B cell (primary cell): ENCODE measurements around the gene CHRNA5. TPM values are rescaled to one million over a fixed set of nuclear protein-coding genes. Genes with fewer than 3 reads are reported as not detected.

Experiments used
- ATAC-seq: fragments of 200-7000 bp; cut with Tn5 transposase; one replicate; pipeline ENCODE4 v1.10.0; 2021; ENCODE audit warnings: low read depth, mild to moderate bottlenecking, moderate number of reproducible peaks, moderate library complexity
- CTCF ChIA-PET: fragments of 350-600 bp; sonication (Branson Sonifier 250); formaldehyde crosslinking; loops from one replicate; lab custom pipeline; 2021; ENCODE audit warnings: antibody characterized with exemption, inconsistent platforms; lab: Charles Lee
- POLR2A ChIA-PET: fragments of 350-600 bp; sonication (Branson Sonifier 250); formaldehyde crosslinking; loops from one replicate; lab custom pipeline; 2021; ENCODE audit warnings: antibody characterized with exemption; lab: Charles Lee
- DNase-seq: peaks from one replicate; pipeline ENCODE4 v3.0.0; 2013
- H2AFZ ChIP-seq: 2 replicates; pipeline ENCODE4 v1.6.1; 2012; ENCODE audit warnings: mild to moderate bottlenecking, low read depth, low read length; ENCODE audit not compliant: insufficient read depth, poor library complexity, severe bottlenecking
- H3K27ac ChIP-seq, 2 donors: 1 replicate in 1 of 2; 2 replicates in 1 of 2; pipeline ENCODE4 v1.5.1; 2012 to 2013; ENCODE audit warnings: low read length in 2 of 2, mild to moderate bottlenecking in 2 of 2, moderate library complexity in 1 of 2
- H3K27me3 ChIP-seq, 4 experiments: fragments of 200-600 bp in 1 of 4; sonication (generic) in 1 of 4; replicated peaks in 1 of 4; 1 replicate in 2 of 4; 2 replicates in 2 of 4; pipeline versions ENCODE4 v1.6.1 to v1.7.0; 2013 to 2016; ENCODE audit warnings: low read length in 3 of 4, mild to moderate bottlenecking in 2 of 4, mixed read lengths in 1 of 4, moderate library complexity in 1 of 4; ENCODE audit not compliant: insufficient read depth in 4 of 4, control insufficient read depth in 3 of 4; ENCODE audit errors: control extremely low read depth in 1 of 4
- H3K36me3 ChIP-seq, 2 experiments: replicated peaks in 1 of 2; 1 replicate in 1 of 2; 2 replicates in 1 of 2; pipeline versions ENCODE4 v1.6.1 to v1.7.1; 2013; ENCODE audit warnings: low read length in 1 of 2; ENCODE audit not compliant: insufficient read depth in 2 of 2, control insufficient read depth in 1 of 2; ENCODE audit errors: control extremely low read depth in 1 of 2, extremely low read depth in 1 of 2
- H3K4me1 ChIP-seq, 2 donors: fragments of 200-600 bp in 1 of 2; sonication (generic) in 1 of 2; 1 replicate in 1 of 2; 2 replicates in 1 of 2; pipeline versions ENCODE4 v1.5.1 to v1.6.1; 2013 to 2017; ENCODE audit warnings: low read length in 2 of 2; ENCODE audit not compliant: control insufficient read depth in 2 of 2, insufficient read depth in 2 of 2
- H3K4me2 ChIP-seq: replicated peaks from 2 replicates; pipeline ENCODE3; 2012; ENCODE audit warnings: mild to moderate bottlenecking, low read depth, low read length; ENCODE audit not compliant: poor library complexity, severe bottlenecking
- H3K4me3 ChIP-seq, 5 experiments: fragments of 200-600 bp in 1 of 5; sonication (generic) in 1 of 5; 1 replicate in 3 of 5; 2 replicates in 2 of 5; pipeline versions ENCODE4 v1.5.1 to v1.7.0; 2011 to 2016; ENCODE audit warnings: low read length in 4 of 5, mild to moderate bottlenecking in 4 of 5, low read depth in 2 of 5, control low read depth in 1 of 5, moderate library complexity in 1 of 5; ENCODE audit not compliant: insufficient read depth in 1 of 5; ENCODE audit errors: control extremely low read depth in 1 of 5, extremely low read depth in 1 of 5
- H3K79me2 ChIP-seq: fragments of 200-600 bp; sonication (generic); one replicate; pipeline ENCODE4 v1.6.0; 2016; ENCODE audit warnings: low read length; ENCODE audit not compliant: control insufficient read depth, insufficient read depth
- H3K9ac ChIP-seq: fragments of 200-600 bp; sonication (generic); 2 replicates; pipeline ENCODE4 v1.6.1; 2017; ENCODE audit warnings: mild to moderate bottlenecking, low read length, moderate library complexity
- H3K9me3 ChIP-seq, 3 donors: one replicate each; pipeline versions ENCODE4 v1.6.1 to v1.7.1; 2013; ENCODE audit warnings: low read length in 2 of 3; ENCODE audit not compliant: control insufficient read depth in 2 of 3, insufficient read depth in 1 of 3; ENCODE audit errors: control extremely low read depth in 1 of 3
- H4K20me1 ChIP-seq: 2 replicates; pipeline ENCODE4 v1.6.0; 2012; ENCODE audit warnings: mild to moderate bottlenecking, low read length; ENCODE audit not compliant: insufficient read depth, control insufficient read depth, poor library complexity, severe bottlenecking
- H3K27ac Mint-ChIP-seq: one replicate; pipeline ENCODE4 v1.8.0; 2021; ENCODE audit warnings: mixed read lengths
- H3K27me3 Mint-ChIP-seq: one replicate; pipeline ENCODE4 v1.8.0; 2021; ENCODE audit warnings: mixed read lengths
- H3K4me1 Mint-ChIP-seq: one replicate; pipeline ENCODE4 v1.8.0; 2021; ENCODE audit warnings: mixed read lengths
- H3K4me3 Mint-ChIP-seq: one replicate; pipeline ENCODE4 v1.8.0; 2021; ENCODE audit warnings: mixed read lengths
- H3K9me3 Mint-ChIP-seq: one replicate; pipeline ENCODE4 v1.8.0; 2022; ENCODE audit warnings: mixed read lengths; ENCODE audit not compliant: insufficient read depth
- EZH2 ChIP-seq: IDR thresholded peaks from 2 replicates; pipeline ENCODE4 v1.6.1; 2012; ENCODE audit warnings: borderline replicate concordance, low read depth, mild to moderate bottlenecking, moderate library complexity, low read length; ENCODE audit not compliant: insufficient read depth, poor library complexity, severe bottlenecking
- WGBS: methylation state at CpG from one replicate; pipeline ENCODE4 v1.1.5; 2013; ENCODE audit warnings: missing lambda C conversion rate; ENCODE audit not compliant: insufficient coverage; 5-methylcytosine and 5-hydroxymethylcytosine counted together
- intact Hi-C: fragments of 100-400 bp; cut with micrococcal nuclease; formaldehyde crosslinking; loops from one replicate; pipeline ENCODE4 v1.10.0; 2022
- polyA plus RNA-seq: library from polyadenylated mRNA; depleted of rRNA; stranded (reverse); fragments of >200 nt; gene quantifications from 2 replicates; pipeline ENCODE4 v1.2.3, GENCODE V29; 2012
- total RNA-seq, 2 donors: library from RNA; stranded (reverse); fragments of 120-200 nt in 1 of 2; gene quantifications; 1 replicate in 1 of 2; 2 replicates in 1 of 2; pipeline versions ENCODE4 v1.2.3 to v1.2.4, GENCODE V29; 2013 to 2022
- TF ChIP-seq, protein P1 (sequence below): fragments of 200-600 bp; IDR thresholded peaks from one replicate; pipeline ENCODE4 v1.8.0; 2022; ENCODE audit warnings: antibody characterized with exemption, mild to moderate bottlenecking

The CHRNA5 gene
- total and polyA plus RNA-seq, 2 donors (not counting 1 experiment from before 2014, with no cell fraction given): 0.09 to 1.2 TPM

DNA sequence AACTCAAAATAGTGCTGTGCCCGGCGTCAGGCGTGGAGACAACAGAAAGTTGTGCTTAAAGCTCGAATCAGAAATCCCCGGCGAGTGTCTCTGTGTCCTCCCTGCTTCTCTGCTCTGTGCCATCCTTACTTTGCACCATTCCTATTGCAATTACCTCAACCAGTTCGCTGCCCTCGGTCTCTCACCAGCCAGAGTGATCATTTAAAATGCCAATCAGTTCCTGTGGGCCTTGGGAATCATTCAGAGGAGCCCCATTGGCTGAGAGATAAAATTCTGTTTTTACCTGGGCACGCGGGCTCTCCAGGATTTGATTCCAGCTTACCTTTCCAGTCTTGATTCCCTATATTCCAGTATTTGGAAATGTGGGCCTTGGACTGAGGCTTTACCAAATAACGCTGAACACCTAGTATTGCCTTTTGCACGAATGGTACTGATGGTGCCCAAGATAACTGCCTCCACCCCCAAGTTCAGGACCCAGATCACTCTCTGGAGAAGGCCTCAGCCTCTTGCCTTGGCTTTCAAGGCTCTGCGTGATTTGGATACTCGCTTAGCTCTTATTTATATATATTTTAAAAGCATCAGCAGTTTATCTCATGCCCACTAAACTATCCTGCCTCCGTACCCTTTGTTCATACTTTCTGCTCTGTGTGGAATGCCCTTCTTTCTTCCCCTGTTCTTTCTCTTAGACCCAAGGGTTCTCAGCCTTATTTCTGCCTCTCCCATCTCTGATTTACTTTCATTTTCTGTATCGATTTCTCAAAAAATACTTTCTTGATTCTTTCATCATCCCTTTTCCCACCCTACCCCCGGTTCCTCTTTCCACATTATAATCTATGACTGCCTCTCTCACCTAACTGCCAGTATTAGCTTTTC, 24.2 kb upstream of the CHRNA5 start:
- ATAC-seq (no peak), DNase-seq (peak; percentile 51)
- H3K9ac ChIP-seq: peak overlapping the region; percentile 97
- H2AFZ ChIP-seq: peak overlapping the region; percentile 79
- ChIA-PET POLR2A (interaction anchor here (1.0 to 2.5 kb wide), 4 partner anchors 15 to 332 kb away, joined by 3 to 17 read pairs (median 8); partner anchors contain the start of genes CHRNA5 and IREB2), CTCF (interaction anchor here (1.0 kb wide), 1 partner anchor 25 kb away, joined by 4 read pairs; the partner anchor contains the start of gene CHRNA5)
- H3K4me3 ChIP-seq: peak overlapping the region; percentile 89 to 99 (median 97)
- Mint-ChIP-seq H3K27me3 (no peaks in the 10 kb centered on the region), H3K4me1 (peaks cover 27% of the 10 kb centered on the region), H3K4me3 (peak overlapping the region; percentile 98), H3K27ac (peak overlapping the region; percentile 100), H3K9me3 (no peaks in the 10 kb centered on the region)
- no peaks in the 10 kb centered on the region for H3K27me3 ChIP-seq
- peaks cover 24% of the 10 kb centered on the region for H3K79me2 ChIP-seq
- peak overlapping the region; percentile 83 to 88 for H3K27ac ChIP-seq
- no peaks in the 10 kb centered on the region for H3K9me3 ChIP-seq
- TF ChIP-seq, protein P1, sequence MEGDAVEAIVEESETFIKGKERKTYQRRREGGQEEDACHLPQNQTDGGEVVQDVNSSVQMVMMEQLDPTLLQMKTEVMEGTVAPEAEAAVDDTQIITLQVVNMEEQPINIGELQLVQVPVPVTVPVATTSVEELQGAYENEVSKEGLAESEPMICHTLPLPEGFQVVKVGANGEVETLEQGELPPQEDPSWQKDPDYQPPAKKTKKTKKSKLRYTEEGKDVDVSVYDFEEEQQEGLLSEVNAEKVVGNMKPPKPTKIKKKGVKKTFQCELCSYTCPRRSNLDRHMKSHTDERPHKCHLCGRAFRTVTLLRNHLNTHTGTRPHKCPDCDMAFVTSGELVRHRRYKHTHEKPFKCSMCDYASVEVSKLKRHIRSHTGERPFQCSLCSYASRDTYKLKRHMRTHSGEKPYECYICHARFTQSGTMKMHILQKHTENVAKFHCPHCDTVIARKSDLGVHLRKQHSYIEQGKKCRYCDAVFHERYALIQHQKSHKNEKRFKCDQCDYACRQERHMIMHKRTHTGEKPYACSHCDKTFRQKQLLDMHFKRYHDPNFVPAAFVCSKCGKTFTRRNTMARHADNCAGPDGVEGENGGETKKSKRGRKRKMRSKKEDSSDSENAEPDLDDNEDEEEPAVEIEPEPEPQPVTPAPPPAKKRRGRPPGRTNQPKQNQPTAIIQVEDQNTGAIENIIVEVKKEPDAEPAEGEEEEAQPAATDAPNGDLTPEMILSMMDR: no peak
- no peak for TF ChIP-seq EZH2
- intact Hi-C loops: loop anchor here (1.0 kb wide), 5 partner anchors 24 to 464 kb away; partner anchors contain the start of genes CHRNA5, HYKK, IREB2 and SKIC8
- peaks cover 12 to 37% of the 10 kb centered on the region in 2 experiments for H3K36me3 ChIP-seq
- peak overlapping the region; percentile 94 for H3K4me2 ChIP-seq
- H3K4me1 ChIP-seq: peaks cover 12 to 23% of the 10 kb centered on the region in 2 donors
- 5% methylated on average over 15 of the region's 17 CpGs for WGBS
- peaks cover 3% of the 10 kb centered on the region for H4K20me1 ChIP-seq
